Brain microvascular endothelial cell (primary cell): ENCODE data around the gene ARHGEF7.
A peak's percentile ranks its signal among the peaks of the same experiment; 100 is the strongest.
"Not testable (repeated sequence)": the region's sequence is repeated elsewhere in the genome, so short reads cannot be mapped to it uniquely, and the experiment has no call there.

Experiments used
- DNase-seq: peaks from one replicate; pipeline ENCODE4 v3.0.0-alpha.2; 2020
- H3K27ac ChIP-seq: fragments of 250-450 bp; sonication (Bioruptor Pico); 2 replicates; pipeline ENCODE4 v1.5.1; 2020; ENCODE audit warnings: mild to moderate bottlenecking, moderate library complexity
- H3K27me3 ChIP-seq: fragments of 250-450 bp; sonication (Bioruptor Pico); replicated peaks from 2 replicates; pipeline ENCODE4 v1.5.1; 2020; ENCODE audit warnings: mild to moderate bottlenecking
- H3K36me3 ChIP-seq: fragments of 250-450 bp; sonication (Bioruptor Pico); replicated peaks from 2 replicates; pipeline ENCODE4 v1.5.1; 2020; ENCODE audit warnings: mild to moderate bottlenecking
- H3K4me3 ChIP-seq: 2 replicates; pipeline ENCODE4 v1.5.1; 2011; ENCODE audit warnings: low read depth, mild to moderate bottlenecking, control low read depth, low read length, moderate library complexity
- in situ Hi-C: cut with HindIII; loops from 2 replicates; pipeline ENCODE4 v1.10.0; 2017; ENCODE audit warnings: low sequenced_read_pairs, low pct_ligation_motif_present
- TF ChIP-seq, protein P1 (sequence below): IDR thresholded peaks from 2 replicates; pipeline ENCODE4 v1.5.1; 2011; ENCODE audit warnings: low read depth, mild to moderate bottlenecking, moderate library complexity, low read length, control low read depth, inconsistent platforms; ENCODE audit errors: missing control alignments

The ARHGEF7 gene

DNA sequence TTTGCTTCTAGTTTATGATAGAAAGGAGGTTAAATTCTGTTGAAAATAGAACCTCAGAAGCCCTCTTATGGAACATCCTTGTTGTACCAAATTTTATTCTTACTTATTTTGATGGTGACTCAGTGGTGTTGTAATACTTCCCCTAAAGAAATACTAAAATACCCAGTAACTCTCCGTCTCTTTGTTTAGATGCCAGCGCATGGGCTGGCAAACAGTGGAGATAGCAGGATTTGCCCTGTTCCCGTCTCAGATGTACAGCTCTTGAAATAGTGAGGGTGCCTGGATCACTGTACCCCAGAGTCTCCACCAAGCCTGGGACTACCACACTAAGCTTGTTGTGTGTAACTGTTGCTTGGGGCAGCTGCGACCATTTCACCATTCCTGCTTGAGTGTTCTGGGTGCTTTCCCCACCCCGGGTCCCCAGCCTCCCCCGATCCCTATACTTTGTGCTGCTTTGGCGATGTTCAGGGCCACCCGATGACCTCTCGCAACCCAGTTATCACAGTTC lies 138.3 kb downstream of the ARHGEF7 start:
- Histone ChIP-seq H3K27ac (peak overlapping the region; percentile 75), H3K4me3 (no peak overlapping the region), H3K36me3 (peaks cover 24% of the 10 kb centered on the region), H3K27me3 (no peaks in the 10 kb centered on the region)
- in situ Hi-C loops = no loop called here
- DNase-seq = no peak
- TF ChIP-seq, protein P1, sequence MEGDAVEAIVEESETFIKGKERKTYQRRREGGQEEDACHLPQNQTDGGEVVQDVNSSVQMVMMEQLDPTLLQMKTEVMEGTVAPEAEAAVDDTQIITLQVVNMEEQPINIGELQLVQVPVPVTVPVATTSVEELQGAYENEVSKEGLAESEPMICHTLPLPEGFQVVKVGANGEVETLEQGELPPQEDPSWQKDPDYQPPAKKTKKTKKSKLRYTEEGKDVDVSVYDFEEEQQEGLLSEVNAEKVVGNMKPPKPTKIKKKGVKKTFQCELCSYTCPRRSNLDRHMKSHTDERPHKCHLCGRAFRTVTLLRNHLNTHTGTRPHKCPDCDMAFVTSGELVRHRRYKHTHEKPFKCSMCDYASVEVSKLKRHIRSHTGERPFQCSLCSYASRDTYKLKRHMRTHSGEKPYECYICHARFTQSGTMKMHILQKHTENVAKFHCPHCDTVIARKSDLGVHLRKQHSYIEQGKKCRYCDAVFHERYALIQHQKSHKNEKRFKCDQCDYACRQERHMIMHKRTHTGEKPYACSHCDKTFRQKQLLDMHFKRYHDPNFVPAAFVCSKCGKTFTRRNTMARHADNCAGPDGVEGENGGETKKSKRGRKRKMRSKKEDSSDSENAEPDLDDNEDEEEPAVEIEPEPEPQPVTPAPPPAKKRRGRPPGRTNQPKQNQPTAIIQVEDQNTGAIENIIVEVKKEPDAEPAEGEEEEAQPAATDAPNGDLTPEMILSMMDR = no peak

DNA sequence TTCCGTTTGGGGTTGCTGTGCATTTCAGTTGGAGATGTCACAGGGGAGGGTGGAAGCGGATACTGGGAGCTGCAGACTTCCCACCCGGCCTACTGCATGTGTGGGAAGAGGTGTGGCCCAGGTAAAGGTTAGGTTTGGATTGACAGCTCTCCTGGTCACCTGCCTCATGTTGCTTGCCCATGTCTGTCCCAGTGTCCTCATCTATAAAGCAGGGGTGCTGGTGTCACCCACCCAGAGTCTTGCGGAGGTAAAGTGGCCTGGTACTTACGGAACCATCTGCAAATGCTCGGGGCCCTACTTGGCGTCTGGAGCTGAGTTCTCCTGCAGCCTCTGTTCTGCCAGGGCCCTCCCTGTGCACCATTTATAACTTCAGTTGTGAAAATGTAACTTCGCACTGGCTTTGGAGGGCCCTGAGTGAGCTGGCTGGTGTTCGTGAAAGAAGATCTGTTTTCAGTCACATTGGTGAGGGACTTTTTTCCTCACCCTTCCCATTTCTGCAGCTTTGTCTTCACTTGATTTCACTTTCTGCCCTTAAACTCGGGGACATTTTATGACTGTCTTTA lies 140.2 kb downstream of the ARHGEF7 start:
- DNase-seq = no peak
- TF ChIP-seq, protein P1 = no peak
- H3K36me3 ChIP-seq = peaks cover 31% of the 10 kb centered on the region
- in situ Hi-C loops = no loop called here
- no peak overlapping the region for H3K4me3 ChIP-seq
- no peaks in the 10 kb centered on the region for H3K27me3 ChIP-seq
- H3K27ac ChIP-seq = no peak overlapping the region

DNA sequence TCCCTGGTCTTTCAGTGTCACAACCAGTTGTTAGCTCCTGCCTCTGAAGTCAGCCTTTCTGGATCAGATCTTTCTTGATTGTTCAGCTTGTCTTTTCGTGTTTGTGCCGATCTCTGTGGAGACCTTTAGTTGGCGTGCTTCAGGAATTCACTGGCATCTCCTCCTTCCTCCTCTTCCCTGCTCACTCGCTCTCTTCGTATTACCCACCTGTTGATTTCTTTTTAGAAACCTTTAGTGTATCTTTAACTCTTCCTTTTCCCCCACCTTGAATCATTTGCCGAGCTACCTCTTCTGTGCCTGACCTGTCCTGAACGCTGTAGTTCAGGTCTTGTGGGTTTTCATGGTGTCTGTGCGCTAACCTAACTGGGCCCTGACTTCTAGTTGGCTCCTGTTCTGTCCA lies 141.3 kb downstream of the ARHGEF7 start:
- no peak overlapping the region for H3K27ac ChIP-seq
- TF ChIP-seq, protein P1 = no peak
- DNase-seq = no peak
- in situ Hi-C loops = no loop called here
- peaks cover 22% of the 10 kb centered on the region for H3K36me3 ChIP-seq
- no peaks in the 10 kb centered on the region for H3K27me3 ChIP-seq
- H3K4me3 ChIP-seq = no peak overlapping the region

DNA sequence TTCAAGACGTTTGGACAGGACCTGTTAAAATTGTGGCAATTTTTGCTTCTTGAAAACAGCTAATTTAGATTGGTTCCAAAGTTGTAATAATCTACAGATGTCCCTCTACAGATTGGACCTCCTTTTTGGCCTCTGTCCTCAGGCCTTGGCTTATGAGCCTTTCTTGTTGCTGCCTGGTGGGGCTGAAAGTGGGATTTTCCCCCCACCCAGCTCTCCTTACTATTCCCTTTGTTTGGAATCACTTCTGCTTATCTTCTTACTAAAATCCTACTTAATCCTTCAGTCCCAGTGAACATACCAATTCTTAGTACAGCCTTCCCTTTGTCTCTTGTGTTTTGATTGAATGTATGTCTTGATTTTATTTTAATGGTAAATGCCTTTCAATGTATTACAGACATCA lies 141.8 kb downstream of the ARHGEF7 start:
- Histone ChIP-seq H3K4me3 (no peak overlapping the region), H3K27ac (no peak overlapping the region), H3K27me3 (no peaks in the 10 kb centered on the region), H3K36me3 (peaks cover 22% of the 10 kb centered on the region)
- no peak for DNase-seq
- in situ Hi-C loops = no loop called here
- TF ChIP-seq, protein P1 = no peak

DNA sequence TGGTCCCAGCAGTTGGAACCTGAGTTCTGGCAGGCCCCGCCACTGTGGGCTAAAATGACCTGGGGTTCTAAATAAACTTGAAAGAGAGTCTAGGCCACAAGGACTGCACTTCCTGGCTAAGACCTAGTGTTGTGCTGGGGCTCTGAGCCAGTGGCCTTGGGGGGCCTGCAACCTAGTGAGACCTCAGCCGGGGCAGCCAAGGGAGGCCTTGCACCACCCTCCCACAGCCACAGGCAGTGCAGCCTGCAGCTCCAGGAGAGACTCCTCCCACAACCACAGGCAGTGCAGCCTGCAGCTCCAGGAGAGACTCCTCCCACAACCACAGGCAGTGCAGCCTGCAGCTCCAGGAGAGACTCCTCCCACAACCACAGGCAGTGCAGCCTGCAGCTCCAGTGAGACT lies 142.8 kb downstream of the ARHGEF7 start:
- H3K4me3 ChIP-seq, H3K27me3 ChIP-seq, in situ Hi-C loops, DNase-seq, H3K27ac ChIP-seq: not testable (repeated sequence)
- H3K36me3 ChIP-seq = peaks cover 24% of the 10 kb centered on the region

DNA sequence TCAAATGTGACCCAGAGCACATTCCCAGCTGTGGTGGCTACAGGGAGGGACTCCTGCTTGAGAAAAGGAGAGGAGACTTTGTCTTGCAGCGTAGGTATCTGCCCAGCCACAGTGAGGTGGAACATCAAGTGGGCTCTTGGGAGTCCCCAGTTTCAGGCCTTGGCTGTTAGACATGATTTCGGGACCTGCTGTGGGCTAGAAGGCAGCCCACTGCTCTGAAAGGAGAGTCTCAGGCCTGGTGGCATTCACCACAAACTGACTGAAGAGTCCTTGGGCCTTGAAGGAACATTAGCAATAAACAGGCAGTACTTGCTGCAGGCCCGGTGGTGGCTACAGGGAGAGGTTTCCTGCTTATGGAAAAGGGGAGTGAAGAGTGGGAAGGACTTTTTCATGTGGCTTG lies 143.5 kb downstream of the ARHGEF7 start:
- no peak overlapping the region for H3K27ac ChIP-seq
- TF ChIP-seq, protein P1 = no peak
- no peak overlapping the region for H3K4me3 ChIP-seq
- H3K27me3 ChIP-seq = no peaks in the 10 kb centered on the region
- in situ Hi-C loops = no loop called here
- peaks cover 24% of the 10 kb centered on the region for H3K36me3 ChIP-seq
- no peak for DNase-seq
